Right lung (tissue), 10 donors: ENCODE measurements around the gene RGL3. TPM values are rescaled to one million over a fixed set of nuclear protein-coding genes. Genes with fewer than 3 reads are reported as not detected.
"Not testable (repeated sequence)": the region's sequence is repeated elsewhere in the genome, so short reads cannot be mapped to it uniquely, and the experiment has no call there.

Experiments used
- DNase-seq, 2 donors: peaks; one replicate each; pipeline ENCODE4 v3.0.0-alpha.2; 2013
- long read RNA-seq, 8 donors: transcript quantifications; one replicate each; lab custom pipeline, GENCODE V29; 2026
- polyA plus RNA-seq, 5 donors: library from polyadenylated mRNA; unstranded; fragments of 120-200 nt; gene quantifications; one replicate each; pipeline versions ENCODE4 v1.2.1 to v1.2.3, GENCODE V29; 2013; ENCODE audit warnings: inconsistent platforms in 1 of 5, low replicate concordance in 1 of 5; ENCODE audit not compliant: insufficient read length in 5 of 5, insufficient read depth in 1 of 5

Gene RGL3
- polyA plus RNA-seq = 10 to 100 TPM; 39.4 to 57.9 (median 50.5) TPM
- long read RNA-seq, donor 1, partial matches to known transcripts = 0 of 3 reads
- long read RNA-seq, donor 1, other reads (novel, unspliced or antisense) = 0 of 3 reads
- long read RNA-seq, donor 2 = 0 reads
- long read RNA-seq, donor 3, partial matches to known transcripts = 0 of 1 reads
- long read RNA-seq, donor 3, other reads (novel, unspliced or antisense) = 0 of 1 reads
- long read RNA-seq, donor 4, partial matches to known transcripts = 0 of 1 reads
- long read RNA-seq, donor 4, other reads (novel, unspliced or antisense) = 0 of 1 reads
- long read RNA-seq, donor 5, partial matches to known transcripts = 0 of 1 reads
- long read RNA-seq, donor 5, other reads (novel, unspliced or antisense) = 0 of 1 reads
- long read RNA-seq, donor 6 = 0 reads
- long read RNA-seq, donor 7, partial matches to known transcripts = 177 of 207 reads
- long read RNA-seq, donor 7, other reads (novel, unspliced or antisense) = 29 of 207 reads
- long read RNA-seq, donor 8, partial matches to known transcripts = 0 of 2 reads
- long read RNA-seq, donor 8, other reads (novel, unspliced or antisense) = 0 of 2 reads

DNA sequence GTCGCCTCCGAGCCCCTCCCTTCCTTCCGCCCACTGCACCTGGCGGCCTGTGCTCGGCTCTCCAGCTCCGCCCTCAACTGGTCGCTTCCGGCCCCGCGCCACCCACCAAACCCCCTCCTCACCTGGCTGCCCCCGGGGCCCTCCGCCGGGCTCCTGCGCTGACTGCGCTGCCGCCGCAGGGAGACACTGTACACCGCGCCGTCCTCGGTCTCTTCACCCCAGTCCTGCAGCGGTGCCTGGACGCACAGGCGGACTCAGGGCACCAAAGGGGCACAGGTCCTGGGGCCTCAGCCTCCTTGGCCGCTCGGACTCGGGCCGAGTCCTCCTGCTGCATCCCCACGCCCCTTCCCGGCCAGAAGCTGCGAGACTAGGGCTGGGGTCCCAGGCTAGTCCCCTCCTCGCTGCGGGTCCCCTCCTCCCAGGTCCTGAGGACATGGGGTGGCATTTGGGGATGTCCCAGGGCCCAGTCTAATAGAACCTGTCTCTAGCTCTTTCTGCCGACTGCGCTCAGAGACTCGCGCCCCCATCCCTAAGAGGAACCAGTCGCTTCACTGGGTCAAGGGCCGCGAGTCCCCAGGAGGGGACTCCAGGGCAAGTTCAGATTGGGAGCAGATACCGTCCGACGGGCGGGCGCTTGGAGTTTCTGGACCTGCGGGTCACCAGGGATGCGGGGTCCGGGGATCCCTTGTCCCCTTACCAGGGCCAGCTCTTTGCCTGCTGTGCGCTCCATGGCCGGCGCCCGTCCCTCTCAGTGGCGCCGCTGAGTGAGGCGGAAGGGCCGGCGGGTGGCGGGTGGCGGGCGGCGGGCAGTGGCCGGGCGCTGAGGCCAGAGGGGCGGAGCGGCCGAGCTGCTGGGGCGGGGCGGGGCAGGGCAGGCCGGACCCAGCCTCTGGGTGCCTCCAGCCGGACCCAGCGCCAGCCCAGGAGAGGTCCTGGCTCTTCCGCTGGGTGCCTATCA lies at the start of gene RGL3:
Gene RGL3 (minus strand): TSS at position 766 of the 958 bp plus-strand sequence. CDS start 36 bp downstream, at position 730.
- DNase-seq = peak; percentile 48 to 56

DNA sequence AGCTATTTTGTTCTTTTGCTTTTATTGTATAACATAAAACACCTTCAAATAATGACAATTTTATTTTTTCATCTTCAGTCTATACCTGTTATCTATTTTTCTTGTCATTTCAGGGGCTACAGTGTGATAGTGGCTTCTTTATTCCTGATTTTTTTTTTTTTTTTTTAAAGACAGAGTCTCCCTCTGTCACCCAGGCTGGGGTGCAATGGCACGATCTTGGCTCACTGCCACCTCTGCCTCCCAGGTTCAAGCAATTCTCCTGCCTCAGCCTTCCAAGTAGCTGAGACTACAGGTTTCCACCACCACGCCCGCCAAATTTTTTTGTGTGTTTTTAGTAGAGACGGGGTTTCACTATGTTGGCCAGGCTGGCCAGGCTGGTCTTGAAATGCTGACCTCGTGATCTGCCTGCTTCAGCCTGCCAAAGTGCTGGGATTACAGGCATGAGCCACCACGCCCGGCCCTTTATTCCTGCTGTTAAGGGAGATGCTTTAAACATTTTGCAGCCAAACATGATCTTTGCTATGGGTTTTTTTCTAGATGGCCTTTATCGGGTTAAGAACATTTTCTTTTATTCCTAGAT lies 49.2 kb upstream of the RGL3 start:
- DNase-seq = not testable (repeated sequence)

- no peak for DNase-seq
Observed at GRCh38 chr19:11465600-11465999, 46.5 kb upstream of the RGL3 start.

DNA sequence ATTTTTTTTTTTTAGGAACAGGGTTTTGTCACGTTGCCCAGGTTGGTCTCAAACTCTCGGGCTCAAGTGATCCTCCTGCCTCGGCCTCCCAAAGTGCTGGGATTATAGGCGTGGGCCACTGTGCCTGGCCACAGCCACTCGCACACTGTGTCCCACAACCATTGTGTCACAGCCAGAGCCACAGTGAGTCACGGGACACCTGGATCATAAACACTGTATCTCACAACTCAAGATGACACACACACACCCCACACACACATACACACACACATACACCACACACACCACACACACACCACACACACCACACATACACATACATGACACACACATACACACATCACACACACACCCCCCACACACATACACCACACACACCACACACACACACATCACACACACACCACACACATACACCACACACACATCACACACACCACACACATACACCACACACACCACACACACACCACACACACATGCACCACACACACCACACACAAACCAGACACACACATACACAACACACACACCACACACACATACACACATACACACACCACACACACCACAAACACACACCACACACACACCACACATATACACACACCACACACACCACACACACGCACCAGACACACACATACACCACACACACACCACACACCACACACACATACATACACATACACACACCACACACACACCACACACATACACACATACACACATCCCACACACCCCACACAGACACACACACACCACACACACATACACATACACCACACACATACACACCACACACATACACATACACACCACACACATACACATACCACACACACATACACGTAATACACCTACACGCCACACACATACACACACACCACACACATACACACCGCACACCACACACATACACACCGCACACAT lies 45.5 kb upstream of the RGL3 start:
- no peak for DNase-seq

DNA sequence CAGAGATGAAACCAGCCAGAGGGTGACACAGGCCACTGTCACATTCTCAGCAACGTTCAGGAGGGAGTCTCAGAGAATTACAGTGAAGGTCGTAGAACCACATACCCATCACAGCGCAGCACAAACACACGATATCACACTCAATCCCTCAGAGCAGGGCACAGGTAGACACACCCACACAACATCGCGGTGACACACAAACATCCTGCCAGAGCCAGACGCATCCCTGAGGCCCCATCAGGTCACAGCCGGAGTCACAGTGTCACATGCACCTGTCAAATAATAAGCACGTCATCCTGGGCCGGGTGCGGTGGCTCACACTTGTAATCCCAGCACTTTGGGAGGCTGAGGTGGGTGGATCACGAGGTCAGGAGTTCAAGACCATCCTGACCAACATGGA lies 44.3 kb upstream of the RGL3 start:
- DNase-seq = no peak

- no peak for DNase-seq
Observed at GRCh38 chr19:11461453-11461852, 42.3 kb upstream of the RGL3 start.

- no peak for DNase-seq
Observed at GRCh38 chr19:11460207-11460606, 41.1 kb upstream of the RGL3 start.

GRCh38 chr19:11458912-11459311 lies 39.8 kb upstream of the RGL3 start:
- DNase-seq = not testable (repeated sequence)

DNA sequence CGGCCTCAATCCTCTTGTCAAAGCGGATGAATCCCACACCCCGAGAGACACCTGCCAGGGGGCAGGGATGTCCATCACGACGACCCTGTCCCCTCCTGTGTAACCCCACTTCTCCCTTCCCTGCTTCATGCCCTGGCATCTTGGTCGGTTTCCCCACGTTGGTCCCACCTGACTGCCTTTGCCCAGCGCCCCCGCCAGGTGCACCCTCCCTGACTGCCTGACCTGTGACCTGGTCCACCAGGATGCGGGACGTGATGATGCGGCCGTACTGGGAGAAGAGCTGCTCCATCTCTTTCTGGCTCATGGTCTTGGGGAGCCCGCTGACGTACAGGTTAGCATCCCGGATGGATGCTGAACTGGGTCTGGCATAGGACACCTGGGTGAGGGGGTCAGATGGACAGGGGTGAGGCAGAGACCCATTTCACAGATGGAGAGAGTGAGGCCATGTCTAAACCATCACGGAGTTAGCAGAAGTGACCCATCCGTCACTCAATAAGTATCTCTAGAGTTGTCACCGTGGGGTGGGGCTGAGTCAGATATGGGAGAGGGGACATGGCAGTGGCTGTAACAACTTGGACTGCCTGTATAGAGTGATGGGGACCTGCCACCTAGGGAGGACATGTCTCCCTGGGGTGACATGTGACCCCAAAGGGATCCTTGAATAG lies 39.3 kb upstream of the RGL3 start:
- DNase-seq = no peak

DNA sequence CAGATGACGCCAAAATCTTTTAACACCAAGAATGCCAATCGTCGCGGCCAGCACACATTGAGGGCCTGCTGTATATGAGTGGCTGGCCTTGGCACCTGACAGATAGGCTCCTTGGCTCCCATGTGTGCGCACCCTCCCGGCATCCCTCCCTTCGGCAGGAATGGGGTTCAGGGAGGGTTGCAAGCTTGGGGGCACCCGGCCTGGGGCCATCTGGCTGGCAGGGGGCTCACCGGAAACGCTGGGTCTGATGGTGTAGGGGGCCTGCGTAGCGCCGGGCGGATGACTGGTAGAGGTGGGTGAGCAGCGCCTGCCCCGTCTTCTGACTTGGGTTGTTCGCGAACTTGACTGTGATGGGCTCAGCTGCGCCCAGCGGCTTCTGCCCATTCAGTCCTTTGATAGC lies 38.7 kb upstream of the RGL3 start:
- DNase-seq = no peak

GRCh38 chr19:11457115-11457514 lies 38.0 kb upstream of the RGL3 start:
- no peak for DNase-seq

DNA sequence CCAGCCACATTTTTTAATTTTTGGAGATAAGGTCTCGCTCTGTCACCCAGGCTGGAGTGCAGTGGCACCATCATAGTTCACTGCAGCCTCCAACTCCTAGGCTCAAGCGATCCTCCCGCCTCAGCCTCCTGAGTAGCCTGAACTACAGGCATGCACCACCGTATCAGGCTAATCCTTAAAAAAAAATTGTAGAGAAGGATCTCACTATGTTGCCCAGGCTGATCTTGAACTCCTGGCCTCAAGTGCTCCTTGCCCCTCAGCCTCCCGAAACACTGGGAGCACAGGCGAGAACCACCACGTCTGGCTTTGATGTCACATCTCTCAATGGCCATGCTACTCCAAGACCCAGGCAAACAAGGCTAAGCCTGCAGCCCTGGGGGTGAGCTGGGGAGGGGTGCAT lies 37.5 kb upstream of the RGL3 start:
- DNase-seq = no peak

GRCh38 chr19:11455233-11455554 lies 36.1 kb upstream of the RGL3 start:
- DNase-seq = not testable (repeated sequence)

DNA sequence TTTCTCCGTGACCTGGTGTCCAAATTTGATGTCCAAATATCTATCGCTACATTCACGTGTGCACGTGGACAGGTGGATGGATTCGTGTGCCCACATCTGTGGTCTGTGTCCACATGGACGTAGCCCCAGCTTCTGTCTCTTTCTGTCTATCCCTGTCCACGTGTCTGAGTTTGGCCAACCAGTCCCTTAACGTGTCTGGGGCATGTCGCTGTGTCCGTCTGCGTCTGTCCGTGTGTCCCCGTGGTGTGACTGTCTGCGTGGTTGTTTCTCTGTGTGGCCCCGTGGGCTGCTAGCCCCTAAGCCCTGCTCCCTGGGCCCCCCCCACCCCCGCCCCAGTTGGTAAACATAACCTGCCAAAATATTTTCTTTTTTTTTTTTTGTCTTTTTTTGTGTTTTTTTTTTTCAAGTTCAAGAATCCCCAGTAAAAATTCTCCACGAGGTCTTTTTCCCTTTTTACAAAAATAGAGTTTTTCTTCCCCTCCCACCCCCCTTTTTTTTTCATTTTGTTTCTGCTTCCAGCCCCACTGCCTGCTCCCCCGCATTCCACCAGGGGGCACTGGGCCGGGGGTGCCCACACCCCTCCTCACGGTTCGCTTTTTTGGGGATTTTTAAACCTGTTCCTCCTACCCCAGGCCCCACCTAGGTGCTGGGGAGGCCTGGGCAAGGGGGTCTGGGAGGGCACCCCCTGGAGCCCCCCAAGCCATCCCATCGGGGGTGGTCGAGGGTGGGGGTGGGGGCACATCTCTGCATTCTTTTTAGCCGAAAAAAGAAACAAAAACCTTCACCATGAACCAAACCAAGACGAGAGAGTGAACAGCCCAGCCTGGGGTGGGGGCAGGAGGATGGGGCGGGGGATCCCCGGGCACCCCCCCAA lies 34.6 kb upstream of the RGL3 start:
- DNase-seq = no peak

- DNase-seq = no peak
Observed at GRCh38 chr19:11452620-11453310, 33.7 kb upstream of the RGL3 start.

DNA sequence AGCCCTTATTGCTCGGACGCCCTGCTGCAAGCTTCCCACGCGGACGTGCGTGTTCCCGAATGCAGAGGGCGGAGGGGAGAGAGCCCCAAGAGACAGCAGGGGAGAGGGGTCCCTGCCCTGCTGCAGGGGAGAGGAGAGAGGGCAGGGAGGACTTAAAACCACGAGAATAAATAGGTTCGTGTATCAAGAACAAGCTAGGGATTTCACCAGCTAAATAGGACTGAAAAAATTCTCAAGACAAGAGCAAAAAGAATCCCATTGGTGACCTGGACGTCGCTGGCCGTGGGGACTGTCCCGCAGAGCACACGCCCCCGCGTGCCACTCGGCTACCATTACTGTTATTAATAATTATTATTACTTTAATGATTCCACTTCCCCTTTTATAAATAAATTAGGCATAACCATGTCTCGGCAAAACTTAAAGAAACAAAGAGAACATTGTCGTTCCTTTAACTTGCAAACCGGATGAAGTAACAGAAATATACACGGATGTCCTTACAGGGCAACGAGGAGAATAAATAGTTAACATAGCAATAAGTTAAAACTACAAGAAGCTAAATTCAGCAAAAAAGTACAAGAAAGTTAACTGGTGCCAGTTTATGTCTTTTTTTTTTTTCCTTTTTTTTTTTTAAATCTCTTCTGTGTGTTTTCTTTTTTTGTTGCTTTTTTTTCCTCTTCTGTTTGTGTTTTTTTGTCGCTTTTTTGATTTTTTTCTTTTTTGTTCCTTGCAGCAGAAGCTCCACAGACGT lies 32.9 kb upstream of the RGL3 start:
- peak; percentile 17 to 28 for DNase-seq

- no peak for DNase-seq
Observed at GRCh38 chr19:11451327-11451870, 32.3 kb upstream of the RGL3 start.
